Peyer's patch (tissue), 4 donors: Measurements from ENCODE around the gene FOXP2.

Source experiments
- POLR2A ChIP-seq, 2 donors: fragments of 450-650 bp; IDR thresholded peaks; one replicate each; pipeline ENCODE4 v1.5.1; 2017; ENCODE audit warnings: antibody characterized with exemption in 2 of 2, mild to moderate bottlenecking in 2 of 2, moderate library complexity in 2 of 2
- TF ChIP-seq, protein P1 (sequence below), 6 experiments: fragments of 450-650 bp in 4 of 6; fragments of 200-600 bp in 2 of 6; sonication (generic) in 1 of 6; IDR thresholded peaks; one replicate each; pipeline ENCODE4 v1.5.1; 2017 to 2019; ENCODE audit warnings: antibody characterized with exemption in 6 of 6, mild to moderate bottlenecking in 3 of 6, moderate library complexity in 1 of 6

DNA sequence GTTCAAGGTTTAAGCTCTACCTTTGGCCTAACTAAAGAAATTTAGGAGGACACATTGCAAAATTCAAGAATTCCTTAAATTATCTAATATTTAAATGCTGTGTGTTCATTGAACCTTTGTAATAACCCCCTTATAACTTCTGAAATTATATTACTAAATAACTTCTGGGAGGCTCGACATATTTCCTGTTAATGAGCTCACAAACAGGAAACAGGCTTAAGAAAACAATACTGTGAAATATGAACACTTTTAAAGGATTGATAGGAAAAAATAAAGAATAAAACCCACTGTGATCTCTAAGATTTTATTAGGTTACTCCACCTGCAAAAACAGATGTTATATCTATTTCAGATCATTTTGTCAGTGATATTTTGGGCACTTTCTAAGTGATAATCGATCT is 74.1 kb downstream of the FOXP2 start:
- TF ChIP-seq, protein P1, sequence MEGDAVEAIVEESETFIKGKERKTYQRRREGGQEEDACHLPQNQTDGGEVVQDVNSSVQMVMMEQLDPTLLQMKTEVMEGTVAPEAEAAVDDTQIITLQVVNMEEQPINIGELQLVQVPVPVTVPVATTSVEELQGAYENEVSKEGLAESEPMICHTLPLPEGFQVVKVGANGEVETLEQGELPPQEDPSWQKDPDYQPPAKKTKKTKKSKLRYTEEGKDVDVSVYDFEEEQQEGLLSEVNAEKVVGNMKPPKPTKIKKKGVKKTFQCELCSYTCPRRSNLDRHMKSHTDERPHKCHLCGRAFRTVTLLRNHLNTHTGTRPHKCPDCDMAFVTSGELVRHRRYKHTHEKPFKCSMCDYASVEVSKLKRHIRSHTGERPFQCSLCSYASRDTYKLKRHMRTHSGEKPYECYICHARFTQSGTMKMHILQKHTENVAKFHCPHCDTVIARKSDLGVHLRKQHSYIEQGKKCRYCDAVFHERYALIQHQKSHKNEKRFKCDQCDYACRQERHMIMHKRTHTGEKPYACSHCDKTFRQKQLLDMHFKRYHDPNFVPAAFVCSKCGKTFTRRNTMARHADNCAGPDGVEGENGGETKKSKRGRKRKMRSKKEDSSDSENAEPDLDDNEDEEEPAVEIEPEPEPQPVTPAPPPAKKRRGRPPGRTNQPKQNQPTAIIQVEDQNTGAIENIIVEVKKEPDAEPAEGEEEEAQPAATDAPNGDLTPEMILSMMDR (IDR thresholded peaks at IDR 0.05) = no peak
- no peak for TF ChIP-seq POLR2A (IDR thresholded peaks at IDR 0.05)
